ENCODE data around the gene GRK1.
"Not testable (repeated sequence)": the region's sequence is repeated elsewhere in the genome, so short reads cannot be mapped to it uniquely, and the experiment has no call there.

GRK1 gene

GRCh38 chr13:113672002-113672651 is 5.1 kb downstream of the GRK1 start:
- no peak overlapping the region for H3K4me3 ChIP-seq (ENCODE audit: low read depth, low read length)
- no peak for TF ChIP-seq CTCF (IDR thresholded peaks at IDR 0.05; ENCODE audit: low read depth, low read length)
- no peak for DNase-seq (ENCODE audit: low read depth)

GRCh38 chr13:113722921-113723320 is 55.9 kb downstream of the GRK1 start:
- no peak for DNase-seq (ENCODE audit: low read depth)
- TF ChIP-seq MAX (IDR thresholded peaks at IDR 0.05; ENCODE audit: low read depth, low read length) = no peak
- TF ChIP-seq CTCF (IDR thresholded peaks at IDR 0.05; ENCODE audit: low read depth, low read length) = no peak
- TF ChIP-seq POLR2A (IDR thresholded peaks at IDR 0.05; ENCODE audit: extremely low read depth, insufficient read length) = no peak

GRCh38 chr13:113723410-113724015 is 56.5 kb downstream of the GRK1 start:
- no peak overlapping the region for H3K4me3 ChIP-seq (ENCODE audit: low read depth, low read length)
- DNase-seq (ENCODE audit: low read depth) = no peak
- TF ChIP-seq CTCF (IDR thresholded peaks at IDR 0.05; ENCODE audit: low read depth, low read length) (no peak), MAX (IDR thresholded peaks at IDR 0.05; ENCODE audit: low read depth, low read length) (no peak), POLR2A (IDR thresholded peaks at IDR 0.05; ENCODE audit: extremely low read depth, insufficient read length) (no peak)

More at GRCh38 chr13:113722921-113723320, 55.9 kb downstream of the GRK1 start:
- no peak overlapping the region for H3K4me3 ChIP-seq (ENCODE audit: low read depth, low read length)

DNA sequence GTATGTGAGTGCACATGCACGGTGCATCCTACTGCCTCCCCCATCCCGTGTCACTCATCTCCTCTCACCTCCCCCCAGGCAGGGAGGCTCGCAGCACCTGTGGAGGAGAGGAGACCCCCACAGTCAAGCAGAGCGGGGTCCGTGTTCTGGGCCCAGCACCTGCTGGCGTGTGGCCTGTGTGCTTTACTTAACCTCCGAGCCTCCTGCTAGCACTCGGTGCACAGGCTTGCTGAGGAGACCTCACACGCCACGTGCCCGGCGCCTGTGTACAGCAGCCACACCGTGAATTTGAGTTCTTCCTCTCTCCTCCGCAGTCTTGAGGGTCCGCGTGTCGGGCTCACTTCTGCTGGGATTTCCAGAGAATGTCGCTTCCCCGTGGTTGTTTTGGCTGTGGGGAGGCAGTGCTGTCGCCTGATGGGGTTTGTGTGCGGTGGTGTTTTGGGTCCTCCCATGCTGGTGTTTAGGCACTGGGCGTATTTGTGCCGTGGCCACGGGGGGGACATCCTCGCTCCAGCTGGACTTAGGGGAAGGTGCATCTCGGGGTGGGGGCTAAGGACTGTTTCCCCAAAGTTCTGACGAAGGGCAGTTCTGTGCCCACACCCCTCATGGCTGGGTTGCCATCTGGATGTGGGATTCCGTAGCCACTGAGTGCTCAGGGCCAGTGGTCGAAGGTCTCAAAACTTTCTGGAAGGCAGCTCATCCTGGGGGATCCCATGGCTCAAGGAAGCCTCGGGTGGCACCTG is 57.2 kb downstream of the GRK1 start:
- H3K4me3 ChIP-seq (ENCODE audit: low read depth, low read length) = no peak overlapping the region
- no peak for TF ChIP-seq MYC (IDR thresholded peaks at IDR 0.05; ENCODE audit: low read depth, low read length)
- TF ChIP-seq POLR2A (IDR thresholded peaks at IDR 0.05; ENCODE audit: extremely low read depth, insufficient read length) = no peak
- no peak for TF ChIP-seq MAX (IDR thresholded peaks at IDR 0.05; ENCODE audit: low read depth, low read length)
- no peak for TF ChIP-seq CTCF (IDR thresholded peaks at IDR 0.05; ENCODE audit: low read depth, low read length)
- no peak for DNase-seq (ENCODE audit: low read depth)

DNA sequence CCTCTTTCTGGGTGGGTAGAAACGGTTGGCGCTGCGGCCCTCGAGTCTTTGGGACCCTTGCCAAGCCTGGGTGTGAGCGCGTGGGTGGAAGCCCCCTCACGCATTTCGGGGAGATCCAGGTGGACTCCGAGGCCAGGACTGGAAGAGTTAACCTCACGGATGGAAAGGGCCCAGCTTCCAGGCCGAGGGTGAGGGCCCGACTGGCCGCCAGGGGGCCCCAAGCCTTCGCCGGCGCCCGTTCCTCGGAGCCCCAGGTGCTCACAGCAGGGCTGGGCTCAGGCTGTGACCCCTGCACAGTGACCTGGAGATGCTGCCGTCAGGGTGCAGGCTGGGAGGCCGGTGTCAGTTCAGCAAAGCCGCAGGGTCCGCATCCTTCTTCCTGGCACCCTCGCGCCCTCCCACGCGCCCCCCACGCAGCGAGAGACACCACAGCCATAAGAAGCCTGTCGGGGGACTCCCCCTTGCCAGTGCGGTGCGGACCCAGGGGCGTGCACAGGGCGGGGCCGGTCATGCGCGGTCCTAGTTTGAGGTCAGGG is 57.8 kb downstream of the GRK1 start:
- TF ChIP-seq MAX (IDR thresholded peaks at IDR 0.05; ENCODE audit: low read depth, low read length) (no peak), CTCF (IDR thresholded peaks at IDR 0.05; ENCODE audit: low read depth, low read length) (peak; percentile 57)
- DNase-seq (ENCODE audit: low read depth) = peak; percentile 51
- no peak overlapping the region for H3K4me3 ChIP-seq (ENCODE audit: low read depth, low read length)

DNA sequence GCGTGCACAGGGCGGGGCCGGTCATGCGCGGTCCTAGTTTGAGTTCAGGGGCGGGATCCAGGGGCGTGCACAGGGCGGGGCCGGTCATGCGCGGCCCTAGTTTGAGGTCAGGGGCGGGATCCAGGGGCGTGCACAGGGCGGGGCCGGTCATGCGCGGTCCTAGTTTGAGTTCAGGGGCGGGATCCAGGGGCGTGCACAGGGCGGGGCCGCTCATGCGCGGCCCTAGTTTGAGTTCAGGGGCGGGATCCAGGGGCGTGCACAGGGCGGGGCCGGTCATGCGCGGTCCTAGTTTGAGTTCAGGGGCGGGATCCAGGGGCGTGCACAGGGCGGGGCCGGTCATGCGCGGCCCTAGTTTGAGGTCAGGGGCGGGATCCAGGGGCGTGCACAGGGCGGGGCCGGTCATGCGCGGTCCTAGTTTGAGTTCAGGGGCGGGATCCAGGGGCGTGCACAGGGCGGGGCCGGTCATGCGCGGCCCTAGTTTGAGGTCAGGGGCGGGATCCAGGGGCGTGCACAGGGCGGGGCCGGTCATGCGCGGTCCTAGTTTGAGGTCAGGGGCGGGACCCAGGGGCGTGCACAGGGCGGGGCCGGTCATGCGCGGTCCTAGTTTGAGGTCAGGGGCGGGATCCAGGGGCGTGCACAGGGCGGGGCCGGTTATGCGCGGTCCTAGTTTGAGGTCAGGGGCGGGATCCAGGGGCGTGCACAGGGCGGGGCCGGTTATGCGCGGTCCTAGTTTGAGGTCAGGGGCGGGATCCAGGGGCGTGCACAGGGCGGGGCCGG is 58.5 kb downstream of the GRK1 start:
- H3K4me3 ChIP-seq (ENCODE audit: low read depth, low read length); DNase-seq (ENCODE audit: low read depth): not testable (repeated sequence)

- not testable (repeated sequence) for H3K4me3 ChIP-seq (ENCODE audit: low read depth, low read length); DNase-seq (ENCODE audit: low read depth)
Measured at GRCh38 chr13:113726106-113726821, 59.2 kb downstream of the GRK1 start.

All from NB4 (cell line).